Measurements from ENCODE around the gene MYCBPAP. TPM values are rescaled to one million over a fixed set of nuclear protein-coding genes. Genes with fewer than 3 reads are reported as not detected.
A peak's percentile ranks its signal among the peaks of the same experiment; 100 is the strongest.

The MYCBPAP gene
- total RNA-seq, 4 donors from 2014 or later, result 0.38 TPM; not detected in 3

- no peak for DNase-seq
- WGBS, 2 donors, result 2 to 13% methylated on average over 9 to 10 of the region's 19 CpGs
Observed at GRCh38 chr17:50564916-50565315, 56.7 kb downstream of the MYCBPAP start.

GRCh38 chr17:50565402-50566350 is 57.4 kb downstream of the MYCBPAP start:
- TF ChIP-seq POLR2A (IDR thresholded peaks at IDR 0.05) (no peak), CTCF (IDR thresholded peaks at IDR 0.05) (no peak)

More at GRCh38 chr17:50564916-50565315, 56.7 kb downstream of the MYCBPAP start:
- Histone ChIP-seq H3K4me1 (peaks cover 22 to 46% (median 31%) of the 10 kb centered on the region in 3 donors), H3K27ac (peak overlapping the region in 2 of 4 donors; percentile 68 to 69), H3K9me3 (no peaks in the 10 kb centered on the region), H3K4me3 (peak overlapping the region in 2 of 4 donors; percentile 6 to 35), H3K36me3 (no peaks in the 10 kb centered on the region), H3K27me3 (peaks cover 17 to 82% (median 28%) of the 10 kb centered on the region in 4 donors)
- intact Hi-C loops (cut with DNase I), result no loop called here
- TF ChIP-seq POLR2A (IDR thresholded peaks at IDR 0.05) (no peak), CTCF (IDR thresholded peaks at IDR 0.05) (no peak)

GRCh38 chr17:50566886-50567285 is 58.6 kb downstream of the MYCBPAP start:
- DNase-seq, result no peak
- H3K36me3 ChIP-seq, result no peaks in the 10 kb centered on the region
- H3K4me1 ChIP-seq, result peaks cover 5 to 26% (median 13%) of the 10 kb centered on the region in 3 donors
- no peak overlapping the region for H3K4me3 ChIP-seq
- no peak overlapping the region for H3K27ac ChIP-seq
- 21 to 29% methylated on average over 2 of the region's 2 CpGs for WGBS, 2 donors
- peaks cover 4 to 67% (median 18%) of the 10 kb centered on the region in 4 donors for H3K27me3 ChIP-seq
- H3K9me3 ChIP-seq, result no peaks in the 10 kb centered on the region
- TF ChIP-seq CTCF (IDR thresholded peaks at IDR 0.05), result no peak
- no peak for TF ChIP-seq POLR2A (IDR thresholded peaks at IDR 0.05)
- intact Hi-C loops (cut with DNase I), result no loop called here

More at GRCh38 chr17:50565402-50566350, 57.4 kb downstream of the MYCBPAP start:
- WGBS, 2 donors, result 20 to 33% methylated on average over 4 to 7 of the region's 10 CpGs
- Histone ChIP-seq H3K4me1 (peaks cover 17 to 38% (median 25%) of the 10 kb centered on the region in 3 donors), H3K36me3 (no peaks in the 10 kb centered on the region), H3K27ac (peak overlapping the region in 3 of 4 donors; percentile 14 to 69 (median 68)), H3K9me3 (no peaks in the 10 kb centered on the region), H3K4me3 (peak overlapping the region in 2 of 4 donors; percentile 6 to 35), H3K27me3 (peaks cover 16 to 74% (median 28%) of the 10 kb centered on the region in 4 donors)
- intact Hi-C loops (cut with DNase I), result no loop called here
- DNase-seq, result no peak

GRCh38 chr17:50568659-50569058 is 60.4 kb downstream of the MYCBPAP start:
- no peak for DNase-seq
- peaks cover 0 to 17% (median 10%) of the 10 kb centered on the region in 3 donors for H3K4me1 ChIP-seq
- TF ChIP-seq POLR2A (IDR thresholded peaks at IDR 0.05), result no peak
- no peak for TF ChIP-seq CTCF (IDR thresholded peaks at IDR 0.05)
- peaks cover 0 to 49% (median 6%) of the 10 kb centered on the region in 4 donors for H3K27me3 ChIP-seq
- H3K27ac ChIP-seq, result no peak overlapping the region
- WGBS, 2 donors, result 67% methylated on average over 1 of the region's 12 CpGs; no CpG with 5 or more reads in 1 of the 2 donors
- H3K9me3 ChIP-seq, result no peaks in the 10 kb centered on the region
- intact Hi-C loops (cut with DNase I), result no loop called here
- H3K4me3 ChIP-seq, result no peak overlapping the region
- H3K36me3 ChIP-seq, result no peaks in the 10 kb centered on the region

- 90% methylated on average over 2 of the region's 7 CpGs; no CpG with 5 or more reads in 1 of the 2 donors for WGBS, 2 donors
- no peak overlapping the region for H3K27ac ChIP-seq
- H3K9me3 ChIP-seq, result no peaks in the 10 kb centered on the region
- intact Hi-C loops (cut with DNase I), result no loop called here
- H3K4me3 ChIP-seq, result no peak overlapping the region
- H3K36me3 ChIP-seq, result no peaks in the 10 kb centered on the region
- H3K27me3 ChIP-seq, result peaks cover 0 to 40% (median 5%) of the 10 kb centered on the region in 4 donors
- no peak for DNase-seq
- peaks cover 0 to 12% (median 10%) of the 10 kb centered on the region in 3 donors for H3K4me1 ChIP-seq
- no peak for TF ChIP-seq POLR2A (IDR thresholded peaks at IDR 0.05)
- TF ChIP-seq CTCF (IDR thresholded peaks at IDR 0.05), result no peak
Observed at GRCh38 chr17:50569592-50569991, 61.4 kb downstream of the MYCBPAP start.
